ENCODE measurements around the gene GFRA1.

DNA sequence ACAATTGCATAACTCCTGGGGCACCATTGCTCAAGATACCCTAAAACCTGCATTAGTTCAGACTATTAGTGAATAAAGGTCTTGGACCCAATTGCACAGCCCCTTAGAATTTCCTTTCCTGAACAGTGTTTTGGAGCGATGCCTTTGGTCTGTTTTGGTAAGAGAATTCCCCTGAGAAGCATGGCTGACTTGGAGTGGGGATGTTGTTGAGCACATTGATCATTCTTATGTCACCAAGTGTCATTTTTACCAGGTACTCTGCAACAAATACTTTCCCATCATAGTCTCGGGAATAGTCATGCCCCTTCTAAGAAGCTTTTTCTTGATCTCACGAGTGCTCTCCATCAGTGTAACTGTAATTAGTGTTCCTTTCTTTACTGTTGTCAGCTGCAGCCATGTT lies 229.7 kb downstream of the GFRA1 start:
- TF ChIP-seq, protein P1, sequence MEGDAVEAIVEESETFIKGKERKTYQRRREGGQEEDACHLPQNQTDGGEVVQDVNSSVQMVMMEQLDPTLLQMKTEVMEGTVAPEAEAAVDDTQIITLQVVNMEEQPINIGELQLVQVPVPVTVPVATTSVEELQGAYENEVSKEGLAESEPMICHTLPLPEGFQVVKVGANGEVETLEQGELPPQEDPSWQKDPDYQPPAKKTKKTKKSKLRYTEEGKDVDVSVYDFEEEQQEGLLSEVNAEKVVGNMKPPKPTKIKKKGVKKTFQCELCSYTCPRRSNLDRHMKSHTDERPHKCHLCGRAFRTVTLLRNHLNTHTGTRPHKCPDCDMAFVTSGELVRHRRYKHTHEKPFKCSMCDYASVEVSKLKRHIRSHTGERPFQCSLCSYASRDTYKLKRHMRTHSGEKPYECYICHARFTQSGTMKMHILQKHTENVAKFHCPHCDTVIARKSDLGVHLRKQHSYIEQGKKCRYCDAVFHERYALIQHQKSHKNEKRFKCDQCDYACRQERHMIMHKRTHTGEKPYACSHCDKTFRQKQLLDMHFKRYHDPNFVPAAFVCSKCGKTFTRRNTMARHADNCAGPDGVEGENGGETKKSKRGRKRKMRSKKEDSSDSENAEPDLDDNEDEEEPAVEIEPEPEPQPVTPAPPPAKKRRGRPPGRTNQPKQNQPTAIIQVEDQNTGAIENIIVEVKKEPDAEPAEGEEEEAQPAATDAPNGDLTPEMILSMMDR (conservative IDR thresholded peaks at IDR 0.05; ENCODE audit: low read length), result no peak
- no peak for TF ChIP-seq EZH2phosphoT487 (IDR thresholded peaks at IDR 0.05; ENCODE audit: borderline replicate concordance, low read depth, low read length)
